ENCODE data around the gene TICAM2.

DNA sequence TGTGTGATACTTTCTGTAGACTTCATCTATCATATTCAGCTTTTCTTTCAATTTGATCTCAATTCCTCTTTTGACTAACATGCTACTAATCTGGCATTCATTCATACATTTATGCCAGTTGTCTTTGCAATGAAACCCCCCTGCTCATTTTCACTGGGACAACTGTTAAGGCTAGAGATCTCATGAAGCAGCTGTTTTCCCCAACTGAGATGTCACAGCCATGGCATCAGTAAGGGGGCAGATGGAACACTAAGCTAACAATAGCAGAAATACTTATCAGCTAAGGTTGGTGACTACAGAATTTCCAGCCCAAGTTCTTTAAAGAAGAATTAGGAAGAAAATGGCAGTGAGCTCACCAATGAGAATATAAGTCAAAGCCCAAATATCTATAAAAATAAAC is 14.2 kb upstream of the TICAM2 start:
- TF ChIP-seq, protein P1, sequence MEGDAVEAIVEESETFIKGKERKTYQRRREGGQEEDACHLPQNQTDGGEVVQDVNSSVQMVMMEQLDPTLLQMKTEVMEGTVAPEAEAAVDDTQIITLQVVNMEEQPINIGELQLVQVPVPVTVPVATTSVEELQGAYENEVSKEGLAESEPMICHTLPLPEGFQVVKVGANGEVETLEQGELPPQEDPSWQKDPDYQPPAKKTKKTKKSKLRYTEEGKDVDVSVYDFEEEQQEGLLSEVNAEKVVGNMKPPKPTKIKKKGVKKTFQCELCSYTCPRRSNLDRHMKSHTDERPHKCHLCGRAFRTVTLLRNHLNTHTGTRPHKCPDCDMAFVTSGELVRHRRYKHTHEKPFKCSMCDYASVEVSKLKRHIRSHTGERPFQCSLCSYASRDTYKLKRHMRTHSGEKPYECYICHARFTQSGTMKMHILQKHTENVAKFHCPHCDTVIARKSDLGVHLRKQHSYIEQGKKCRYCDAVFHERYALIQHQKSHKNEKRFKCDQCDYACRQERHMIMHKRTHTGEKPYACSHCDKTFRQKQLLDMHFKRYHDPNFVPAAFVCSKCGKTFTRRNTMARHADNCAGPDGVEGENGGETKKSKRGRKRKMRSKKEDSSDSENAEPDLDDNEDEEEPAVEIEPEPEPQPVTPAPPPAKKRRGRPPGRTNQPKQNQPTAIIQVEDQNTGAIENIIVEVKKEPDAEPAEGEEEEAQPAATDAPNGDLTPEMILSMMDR (IDR thresholded peaks at IDR 0.05; ENCODE audit: insufficient read depth, low read length, poor library complexity, severe bottlenecking): no peak
- no peak for TF ChIP-seq EZH2phosphoT487 (conservative IDR thresholded peaks at IDR 0.05; ENCODE audit: low read length)
